HG03097 (cell line): Measurements from ENCODE around the gene DPP9.

Source experiments
- ATAC-seq: cut with Tn5 transposase; IDR thresholded peaks from one replicate; pipeline ENCODE4 v1.9.1; 2021; ENCODE audit not compliant: unreplicated experiment, low FRiP score

DPP9 gene

DNA sequence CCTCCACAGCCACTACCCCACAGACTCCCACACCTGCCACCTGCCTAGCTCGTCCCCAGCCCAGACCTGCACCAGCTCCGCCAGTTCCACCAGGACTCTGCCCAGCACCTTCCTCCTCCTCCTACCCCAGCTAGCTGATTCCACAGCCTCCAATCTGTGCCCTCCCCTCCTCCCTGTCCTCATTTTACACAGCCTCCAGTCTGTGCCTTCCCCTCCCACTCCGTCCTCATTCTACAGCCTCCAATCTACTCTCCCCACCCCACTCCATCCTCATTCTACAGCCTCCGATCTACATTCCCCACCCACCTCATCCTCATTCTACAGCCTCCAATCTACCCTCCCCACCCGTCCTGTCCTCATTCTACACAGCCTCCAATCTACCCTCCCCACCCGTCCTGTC, 60.8 kb downstream of the DPP9 start:
- no peak for ATAC-seq

DNA sequence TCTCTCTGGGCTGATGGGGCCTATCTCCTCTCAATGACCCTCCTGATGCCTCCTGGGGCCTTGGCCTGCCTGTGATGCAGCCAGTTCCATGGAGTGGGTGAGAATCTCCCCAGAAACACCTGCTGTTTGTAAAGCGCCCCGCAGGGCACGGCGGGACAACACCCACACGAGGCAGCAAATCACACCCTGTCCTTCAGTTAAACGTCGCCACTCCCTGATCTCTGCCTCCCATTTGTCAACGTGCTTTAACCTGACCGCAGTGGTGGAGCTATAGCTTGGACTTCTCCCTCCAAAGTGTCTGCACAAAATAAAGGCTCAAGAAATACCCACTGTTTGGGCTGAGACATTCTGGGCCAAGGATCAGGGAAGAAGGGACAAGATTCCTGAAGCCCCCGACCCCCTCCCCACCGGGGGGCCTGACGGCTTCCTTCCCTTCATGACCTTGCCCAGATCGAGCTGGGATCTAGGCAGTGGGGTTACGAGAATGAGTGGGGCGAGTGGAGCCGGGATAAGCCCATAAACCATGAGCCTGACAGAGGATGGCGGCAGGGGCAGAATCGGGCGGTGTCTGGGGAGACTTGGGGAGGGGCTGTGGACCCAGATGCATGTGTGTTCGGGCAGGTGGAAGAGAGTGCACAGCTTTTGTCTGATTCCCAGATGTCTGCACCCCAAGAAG, 61.5 kb downstream of the DPP9 start:
- no peak for ATAC-seq

DNA sequence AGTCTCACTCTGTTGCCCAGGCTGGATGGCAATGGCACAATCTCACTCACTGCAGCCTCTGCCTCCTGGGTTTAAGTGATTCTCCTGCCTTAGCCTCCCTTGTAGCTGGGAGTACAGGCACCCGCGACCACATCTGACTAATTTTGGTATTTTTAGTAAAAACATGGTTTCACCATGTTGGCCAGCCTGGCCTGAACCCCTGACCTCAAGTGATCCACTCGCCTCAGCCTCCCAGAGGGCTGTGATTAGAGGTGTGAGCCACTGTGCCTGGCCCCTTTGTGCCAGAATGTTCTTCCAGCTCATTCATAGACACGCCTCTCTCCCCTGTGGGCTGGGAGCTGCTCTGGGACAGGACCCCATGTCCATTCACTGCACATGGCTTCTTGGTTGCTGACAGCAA, 62.6 kb downstream of the DPP9 start:
- no peak for ATAC-seq

DNA sequence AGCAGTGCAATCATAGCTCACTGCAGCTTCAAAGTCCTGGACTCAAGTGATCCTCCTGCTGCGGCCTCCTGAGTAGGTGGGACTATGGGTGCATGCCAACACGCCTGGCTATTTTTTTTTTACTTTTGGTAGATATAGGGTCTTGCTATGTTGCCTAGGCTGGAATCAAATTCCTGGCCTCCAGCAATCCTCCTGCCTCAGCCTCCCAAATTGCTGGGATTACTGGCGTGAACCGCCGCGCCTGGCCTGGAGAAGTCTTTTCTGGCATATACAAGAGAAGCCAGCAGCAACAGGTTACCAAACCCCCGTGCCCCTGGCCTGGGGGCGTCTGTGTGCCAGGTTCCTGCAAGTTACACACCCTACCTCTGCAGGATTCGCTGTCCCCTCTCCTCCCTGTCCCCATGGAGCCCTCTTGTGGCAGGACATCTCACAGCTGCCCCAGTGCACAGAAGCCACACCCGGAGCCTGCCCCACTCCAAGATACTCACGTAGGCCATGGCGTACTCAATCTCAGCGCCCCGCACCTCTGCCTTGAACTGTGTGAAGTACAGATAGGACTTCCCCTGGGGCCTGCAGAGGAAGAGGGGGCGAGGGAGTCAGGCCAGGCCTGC, 63.4 kb downstream of the DPP9 start:
- ATAC-seq: no peak

DNA sequence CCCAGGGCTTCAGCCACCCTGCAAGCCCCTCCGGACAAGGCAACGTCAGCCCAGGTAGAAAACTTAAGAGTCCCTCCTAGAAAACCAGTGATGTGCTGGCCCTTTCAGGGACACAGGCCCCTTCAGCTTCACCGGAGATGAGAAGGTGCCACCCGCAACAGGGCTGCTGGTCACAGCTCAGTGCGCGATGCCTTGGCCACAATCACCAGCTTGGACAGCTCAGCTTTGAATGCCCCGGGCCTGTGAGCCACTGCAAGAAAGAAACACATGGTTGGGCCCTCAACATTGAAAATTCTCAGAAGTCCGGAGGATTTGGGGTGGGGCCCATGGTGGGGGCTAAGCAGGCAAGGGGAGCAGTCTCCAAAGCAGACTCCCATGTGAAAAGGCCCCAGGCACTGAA, 65.8 kb downstream of the DPP9 start:
- no peak for ATAC-seq

DNA sequence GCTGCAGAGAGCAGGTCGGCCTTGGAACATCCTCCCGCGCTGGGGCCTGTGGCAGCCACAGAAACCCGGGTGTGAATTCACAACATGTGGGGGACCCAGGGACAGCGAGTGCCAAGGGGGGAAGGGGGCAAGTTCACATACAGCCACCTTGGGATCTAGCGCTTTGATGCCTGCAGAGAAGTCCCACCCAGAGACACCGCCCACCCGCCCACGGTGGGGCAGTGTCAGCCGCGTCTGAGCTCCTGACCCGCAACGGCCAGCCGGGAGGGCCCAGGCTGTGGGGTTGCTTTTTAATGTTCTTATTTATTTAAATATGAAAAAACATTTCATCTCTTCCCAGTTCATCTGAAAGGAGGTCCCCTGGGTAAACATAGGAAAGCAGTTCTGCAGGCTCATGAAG, 66.4 kb downstream of the DPP9 start:
- no peak for ATAC-seq

DNA sequence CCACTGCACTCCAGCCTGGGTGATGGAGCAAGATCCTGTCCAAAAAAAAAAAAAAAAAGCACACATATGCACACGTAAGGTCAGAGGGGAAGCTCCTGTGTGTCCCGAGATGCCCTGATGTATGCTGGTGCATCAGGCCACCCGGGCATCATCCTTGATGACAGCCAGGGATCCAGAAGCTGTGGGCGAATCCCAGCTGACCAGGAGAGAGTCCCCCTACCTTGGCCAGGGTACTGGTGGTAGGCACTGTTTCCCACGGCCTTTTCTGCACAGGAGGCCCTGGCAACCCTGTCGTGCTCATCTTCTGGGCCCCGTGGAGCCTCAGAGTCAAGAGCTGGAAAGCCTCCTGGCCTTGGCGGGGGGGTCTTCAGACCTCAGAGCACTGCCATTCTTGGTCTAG, 67.5 kb downstream of the DPP9 start:
- ATAC-seq: no peak

DNA sequence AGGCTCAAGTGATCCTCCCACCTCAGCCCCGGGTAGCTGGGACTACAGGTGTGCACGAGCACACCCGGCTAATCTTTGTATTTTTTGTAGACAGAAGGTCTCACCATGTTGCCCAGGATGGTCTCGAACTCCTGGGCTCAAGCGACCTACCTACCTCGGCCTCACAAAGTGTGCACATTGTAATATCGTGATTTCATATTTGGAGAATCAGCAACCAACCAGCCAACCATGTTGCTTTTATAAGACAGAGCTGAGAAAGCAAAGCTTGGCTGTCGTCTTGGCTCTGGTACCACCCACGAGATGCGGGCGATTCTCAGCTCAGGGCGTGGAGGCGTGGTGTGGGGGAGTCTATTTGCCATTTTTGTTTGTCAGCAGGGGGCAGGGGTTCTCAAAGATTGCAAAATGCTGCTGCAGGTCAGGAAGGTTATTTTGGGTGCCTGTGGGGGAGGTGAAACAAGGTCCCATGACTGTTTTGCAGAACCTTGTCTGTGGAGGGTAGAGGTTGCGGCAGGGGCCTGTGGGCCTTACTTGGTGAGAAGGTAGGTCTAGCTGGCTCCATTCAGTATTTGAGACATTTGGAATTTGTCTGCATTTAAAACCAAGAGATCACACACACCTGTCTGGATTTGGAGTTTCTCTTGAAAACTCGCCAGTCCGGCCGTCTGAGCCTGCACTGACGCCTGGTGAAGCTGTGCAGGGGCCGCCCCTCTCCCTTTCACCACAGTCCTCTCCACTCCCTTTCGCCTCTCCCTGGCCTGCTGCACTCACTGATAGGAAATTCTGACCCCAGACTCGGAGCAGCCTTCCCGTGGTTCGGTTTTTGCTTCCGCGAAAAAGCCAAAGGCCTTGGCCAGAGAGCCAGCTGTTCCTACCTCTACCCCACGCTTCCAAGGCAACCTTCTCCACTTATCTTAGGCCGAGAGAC, 68.9 kb downstream of the DPP9 start:
- no peak for ATAC-seq

DNA sequence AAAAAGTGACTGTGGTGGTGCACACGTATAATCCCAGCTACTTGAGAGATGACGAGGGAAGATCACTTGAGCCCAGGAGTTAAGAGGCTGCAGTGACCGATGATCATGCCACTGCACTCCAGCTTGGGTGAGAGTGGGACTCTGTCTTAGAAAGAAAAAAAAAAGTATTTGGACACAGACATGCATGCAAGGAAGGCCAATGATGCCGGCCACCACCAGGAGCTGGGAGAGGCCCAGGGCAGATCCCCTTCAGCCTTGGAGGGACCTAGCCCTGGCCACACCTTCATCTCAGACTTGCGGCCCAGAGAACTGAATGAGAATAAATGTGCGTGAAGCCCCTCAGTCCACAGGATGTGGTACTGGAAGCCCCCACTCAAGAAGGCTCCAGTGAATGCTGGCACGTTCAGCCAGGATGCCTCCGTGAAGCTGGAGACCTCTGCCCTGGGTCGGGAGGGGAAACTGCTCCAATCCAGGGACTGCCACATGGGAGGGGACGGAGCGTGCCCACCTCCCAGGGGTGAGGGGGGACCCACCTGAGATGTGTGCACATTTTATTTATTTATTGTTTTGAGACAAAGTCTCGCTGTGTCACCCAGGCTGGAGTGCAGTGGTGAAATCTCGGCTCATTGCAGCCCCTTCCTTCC, 69.7 kb downstream of the DPP9 start:
- ATAC-seq: no peak

DNA sequence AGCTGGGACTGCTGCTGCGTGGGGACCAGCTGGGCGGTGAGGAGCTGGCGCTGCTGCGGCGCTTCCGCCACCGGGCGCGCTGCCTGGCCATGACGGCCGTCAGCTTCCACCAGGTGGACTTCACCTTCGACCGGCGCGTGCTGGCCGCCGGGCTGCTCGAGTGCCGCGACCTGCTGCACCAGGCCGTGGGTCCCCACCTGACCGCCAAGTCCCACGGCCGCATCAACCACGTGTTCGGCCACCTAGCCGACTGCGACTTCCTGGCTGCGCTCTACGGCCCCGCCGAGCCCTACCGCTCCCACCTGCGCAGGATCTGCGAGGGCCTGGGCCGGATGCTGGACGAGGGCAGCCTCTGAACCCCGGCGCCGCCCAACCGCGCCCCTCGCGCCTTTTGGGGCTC, 71.6 kb downstream of the DPP9 start:
- no peak for ATAC-seq

DNA sequence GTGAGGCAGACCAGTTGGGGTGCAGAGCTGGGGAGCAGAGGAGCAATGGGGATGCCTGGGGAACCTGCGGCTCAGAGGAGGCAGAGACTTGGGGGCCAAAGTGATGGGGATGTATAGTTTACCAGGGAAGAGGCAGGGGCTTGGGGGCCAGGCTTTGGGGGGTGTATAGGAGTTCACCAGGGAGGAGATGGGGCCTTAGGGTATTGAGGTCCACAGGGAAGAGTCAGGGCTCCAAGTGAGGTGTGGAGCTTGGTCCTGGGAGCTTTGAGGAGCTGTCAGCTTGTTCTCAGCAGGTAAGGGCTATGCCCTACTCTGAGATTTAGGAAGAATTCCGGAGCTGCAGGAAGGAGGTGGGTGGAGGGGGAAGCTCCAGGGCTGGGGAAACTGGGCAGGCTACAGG, 73.5 kb downstream of the DPP9 start:
- no peak for ATAC-seq

DNA sequence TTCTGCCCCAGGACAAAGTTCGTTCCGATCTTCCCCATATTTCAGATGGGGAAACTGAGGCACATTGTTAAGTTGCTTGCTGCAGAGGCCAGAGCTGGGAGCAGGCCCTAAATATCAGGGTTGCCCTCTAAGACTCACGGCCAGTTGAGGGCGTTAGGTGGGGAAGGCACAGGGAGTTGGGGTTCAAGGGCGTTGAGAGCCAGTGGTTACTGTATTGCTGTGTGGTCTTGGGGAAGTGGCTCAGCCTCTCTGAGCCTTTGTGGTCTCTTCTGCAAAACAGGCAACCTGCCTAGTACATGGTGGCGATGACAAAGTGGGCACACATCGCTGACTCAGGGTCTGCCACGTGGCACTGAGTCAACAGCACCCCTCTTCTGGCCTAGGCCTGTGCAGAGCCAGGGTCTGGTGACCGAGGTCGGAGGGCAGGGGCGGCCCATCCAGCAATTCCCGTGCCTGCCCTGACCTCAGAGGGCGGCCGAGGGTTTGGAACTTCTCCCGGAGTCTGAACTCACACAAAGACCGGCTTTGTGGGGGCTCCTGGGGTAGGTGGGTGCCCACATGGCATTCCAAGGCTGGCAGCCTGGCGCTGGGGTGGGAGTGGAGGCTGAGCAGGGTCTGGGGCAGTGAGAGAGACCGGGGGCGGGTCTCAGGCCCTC, 74.1 kb downstream of the DPP9 start:
- ATAC-seq: no peak

DNA sequence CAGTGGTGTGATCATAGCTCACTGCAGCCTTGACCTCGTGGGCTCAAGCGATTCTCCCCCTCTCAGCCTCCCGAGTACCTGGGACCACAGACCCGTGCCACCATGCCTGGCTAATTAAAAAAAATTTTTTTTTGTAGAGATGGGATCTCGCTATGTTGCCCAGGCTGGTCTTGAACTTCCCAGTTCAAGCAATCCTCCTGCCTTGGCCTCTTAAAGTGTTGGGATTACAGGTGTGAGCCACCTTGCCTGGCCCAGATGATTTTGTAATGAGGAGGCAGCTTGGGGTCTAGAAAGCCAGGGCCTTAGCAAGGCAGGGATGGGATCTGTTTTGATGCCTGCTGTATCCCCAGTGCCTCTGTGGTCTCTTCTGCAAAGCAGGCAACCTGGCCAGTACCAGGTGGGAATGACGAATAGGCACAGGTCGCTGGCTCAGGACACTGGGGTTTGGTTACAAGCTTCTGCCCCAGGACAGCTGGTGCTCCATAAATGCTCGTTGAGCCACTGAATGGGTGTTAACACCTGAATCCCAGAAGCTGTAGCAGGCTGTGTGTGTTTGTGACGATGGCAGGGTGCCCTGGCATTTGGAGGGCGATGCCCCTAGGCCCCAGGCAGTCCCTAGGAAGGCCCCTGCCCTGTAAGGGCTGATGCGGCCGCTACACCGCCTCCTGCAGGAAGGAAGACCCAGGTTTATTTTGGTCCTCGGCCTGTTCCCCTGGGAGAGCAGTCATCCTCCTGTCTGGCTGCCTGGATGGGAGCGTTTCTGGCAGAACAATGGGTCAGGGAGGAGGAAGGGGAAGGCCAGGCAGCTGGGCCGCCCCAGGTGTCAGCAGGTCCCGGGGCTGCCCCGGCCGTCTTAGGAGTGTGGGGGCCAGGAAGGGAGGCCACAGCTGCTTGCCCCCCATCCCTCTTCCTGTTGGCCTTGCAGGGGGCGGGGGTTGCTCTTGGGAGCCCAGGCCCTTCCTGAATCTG, 75.7 kb downstream of the DPP9 start:
- ATAC-seq: no peak

DNA sequence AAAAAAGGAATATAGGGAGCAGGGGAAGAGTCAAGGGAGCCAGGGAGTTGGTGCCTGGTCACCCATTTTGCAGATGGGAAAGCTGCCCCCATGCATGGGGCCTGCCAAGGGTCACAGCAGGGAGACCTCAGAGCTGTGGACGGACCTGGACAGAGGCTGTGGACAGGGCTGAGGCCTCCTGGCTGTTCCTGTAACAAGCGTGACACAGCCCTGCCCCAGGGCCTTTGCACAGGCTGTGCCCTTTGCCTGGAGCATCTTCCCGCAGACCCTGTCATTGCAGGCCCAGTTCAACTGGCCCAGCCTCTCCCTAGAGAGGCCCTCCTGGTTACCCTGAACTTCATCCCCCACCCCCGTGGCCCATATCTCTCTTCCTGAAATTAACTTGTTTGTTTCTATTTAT, 77.9 kb downstream of the DPP9 start:
- no peak for ATAC-seq

DNA sequence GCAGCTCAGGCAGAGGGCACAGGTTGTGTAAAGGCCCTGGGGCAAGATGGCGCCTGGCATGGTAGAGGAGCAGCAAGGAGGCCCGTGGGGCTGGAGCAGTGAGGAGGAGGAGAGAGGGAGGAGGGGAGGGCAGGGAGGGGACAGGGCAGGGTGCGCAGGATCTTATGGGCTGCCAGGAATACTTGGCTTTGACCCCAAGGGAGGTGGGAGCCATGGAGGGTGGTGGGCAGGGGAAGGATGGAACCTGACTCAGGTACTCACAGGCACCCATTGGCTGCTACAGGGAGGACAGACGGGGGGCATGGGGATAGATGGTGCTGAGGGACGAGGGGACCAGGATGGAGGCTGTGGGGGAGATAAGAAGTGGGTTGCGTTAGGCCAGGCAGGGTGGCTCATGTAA, 81.0 kb downstream of the DPP9 start:
- no peak for ATAC-seq

DNA sequence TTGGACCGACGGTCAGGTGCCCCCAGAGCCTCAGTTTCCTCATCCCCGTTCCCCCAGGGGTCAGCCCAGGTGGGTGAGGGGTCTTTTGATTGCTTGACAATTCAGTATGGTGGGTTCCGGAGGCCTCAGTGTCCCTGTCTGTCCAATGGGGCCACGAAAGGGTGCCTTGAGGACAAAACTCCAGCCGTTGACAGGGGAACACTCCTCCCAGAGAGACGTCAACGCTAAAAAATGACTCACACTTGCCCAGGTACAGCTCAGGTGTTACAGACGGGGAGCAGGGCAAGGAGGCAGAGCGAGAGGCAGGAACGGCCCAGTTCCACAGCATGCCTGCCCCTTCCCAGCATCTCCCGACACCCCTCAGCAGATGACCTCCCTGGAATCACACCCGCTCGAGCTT, 82.5 kb downstream of the DPP9 start:
- ATAC-seq: no peak

DNA sequence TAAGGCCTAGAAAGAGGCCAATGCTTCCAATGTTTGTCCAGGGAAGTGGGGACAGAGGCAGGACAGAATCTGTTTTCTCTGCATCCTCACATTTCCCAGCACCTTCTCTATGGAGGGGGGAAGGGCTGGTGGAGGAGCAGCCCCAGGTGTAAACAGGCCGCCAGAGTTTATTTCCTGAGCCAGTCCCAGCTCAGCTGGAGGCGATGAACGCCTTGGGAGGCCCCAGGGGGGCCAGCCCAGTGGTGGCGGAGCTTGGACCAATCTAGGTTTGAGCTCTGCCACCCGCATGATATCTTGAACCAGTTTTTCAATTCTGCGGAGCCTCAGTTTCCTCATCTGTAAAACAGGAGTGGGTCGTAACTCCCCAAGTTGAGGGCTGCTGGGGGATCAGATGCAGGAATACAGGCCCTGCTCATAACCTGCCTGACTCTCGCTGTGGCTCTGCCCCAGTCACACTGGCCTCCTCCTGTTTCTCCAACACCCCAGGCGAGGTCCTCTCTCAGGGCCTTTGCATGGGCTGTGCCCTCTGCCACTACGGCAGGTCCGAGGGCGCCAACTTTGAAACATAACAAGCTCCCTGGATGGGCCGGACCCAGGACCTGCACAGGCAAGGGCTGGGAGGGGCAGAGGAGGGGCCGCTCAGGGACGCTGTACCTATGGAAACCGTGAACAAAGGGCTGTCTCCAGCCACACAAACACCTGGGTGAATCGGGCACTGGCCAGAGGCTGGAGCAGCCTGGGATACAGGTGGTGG, 83.2 kb downstream of the DPP9 start:
- no peak for ATAC-seq

DNA sequence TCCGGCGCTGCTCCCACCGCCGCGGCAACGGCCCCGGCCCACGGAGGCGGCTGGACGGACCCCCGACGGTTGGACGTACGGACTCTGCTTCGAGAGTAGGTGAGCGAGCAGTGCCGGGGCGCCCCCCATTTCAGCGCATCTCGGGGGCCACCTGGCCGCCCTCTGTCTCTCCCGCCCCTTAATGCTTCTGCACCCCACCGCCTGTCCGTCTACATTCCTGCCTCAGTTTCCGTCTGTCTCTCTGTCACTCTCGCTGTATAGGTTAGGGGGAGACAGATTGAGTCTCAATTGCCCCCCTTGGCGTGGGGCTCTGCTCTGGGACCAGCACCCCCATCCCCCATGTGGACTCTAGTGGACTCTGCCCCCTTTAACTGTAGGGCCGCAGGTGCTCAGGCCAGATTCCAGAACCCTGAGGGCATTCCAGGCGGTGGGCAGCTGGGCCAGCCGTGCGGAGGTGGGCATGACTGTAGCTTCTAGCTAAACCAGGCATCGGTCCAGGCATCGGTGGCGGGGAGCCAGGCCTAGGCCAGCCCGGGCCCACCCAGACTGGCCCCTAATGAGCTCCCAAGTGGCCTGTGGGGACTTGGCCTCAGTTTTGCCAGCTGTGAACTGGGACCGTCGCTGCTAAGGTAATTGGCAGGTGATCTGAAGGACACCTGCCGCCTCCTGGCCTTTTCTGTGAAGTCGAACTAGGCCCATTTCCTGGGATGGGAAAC, 84.0 kb downstream of the DPP9 start:
- ATAC-seq: no peak
